Natural killer cell (primary cell): Measurements from ENCODE around the gene TMC6. TPM values are rescaled to one million over a fixed set of nuclear protein-coding genes. Genes with fewer than 3 reads are reported as not detected.

ENCODE experiments used
- ATAC-seq, 3 donors: fragments of 150-1000 bp in 2 of 3; fragments of 200-7000 bp in 1 of 3; cut with Tn5 transposase; 1 replicate in 1 of 3; 2 replicates in 2 of 3; pipeline ENCODE4 v1.10.0; 2021; ENCODE audit warnings: mild to moderate bottlenecking in 2 of 3, moderate library complexity in 2 of 3
- DNase-seq, 2 donors: peaks; one replicate each; pipeline versions ENCODE4 v3.0.0 to v3.0.0-alpha.2; 2013 to 2021; ENCODE audit warnings: mixed read lengths in 1 of 2
- H3K27ac ChIP-seq: one replicate; pipeline ENCODE4 v1.5.1; 2013; ENCODE audit warnings: mild to moderate bottlenecking, low read length
- H3K27me3 ChIP-seq: one replicate; pipeline ENCODE4 v1.6.1; 2013; ENCODE audit warnings: low read length; ENCODE audit not compliant: control insufficient read depth, insufficient read depth
- H3K36me3 ChIP-seq: one replicate; pipeline ENCODE4 v1.6.1; 2013; ENCODE audit warnings: low read length; ENCODE audit not compliant: control insufficient read depth, insufficient read depth
- H3K4me1 ChIP-seq: one replicate; pipeline ENCODE4 v1.6.1; 2013; ENCODE audit warnings: low read length; ENCODE audit not compliant: control insufficient read depth, insufficient read depth
- H3K4me3 ChIP-seq: one replicate; pipeline ENCODE4 v1.5.1; 2013; ENCODE audit warnings: low read length
- H3K9me3 ChIP-seq: one replicate; pipeline ENCODE4 v1.6.1; 2013; ENCODE audit warnings: low read length; ENCODE audit not compliant: control insufficient read depth, insufficient read depth
- H3K27ac Mint-ChIP-seq, 2 donors: one replicate each; pipeline ENCODE4 v1.8.0; 2022; ENCODE audit warnings: mild to moderate bottlenecking in 2 of 2, mixed read lengths in 2 of 2, moderate library complexity in 1 of 2
- H3K27me3 Mint-ChIP-seq, 2 donors: one replicate each; pipeline ENCODE4 v1.8.0; 2022; ENCODE audit warnings: low read depth in 2 of 2, mixed read lengths in 2 of 2
- H3K36me3 Mint-ChIP-seq: one replicate; pipeline ENCODE4 v1.8.0; 2022; ENCODE audit warnings: mixed read lengths
- H3K4me1 Mint-ChIP-seq, 2 donors: one replicate each; pipeline ENCODE4 v1.8.0; 2022; ENCODE audit warnings: mixed read lengths in 2 of 2
- H3K4me3 Mint-ChIP-seq: one replicate; pipeline ENCODE4 v1.8.0; 2022; ENCODE audit warnings: mild to moderate bottlenecking, moderate library complexity, mixed read lengths
- H3K9me3 Mint-ChIP-seq, 2 donors: one replicate each; pipeline ENCODE4 v1.8.0; 2022; ENCODE audit warnings: mixed read lengths in 2 of 2
- whole genome bisulfite sequencing: methylation state at CpG from one replicate; pipeline ENCODE4 v1.1.7; 2013; ENCODE audit warnings: missing lambda C conversion rate; ENCODE audit not compliant: insufficient coverage; 5-methylcytosine and 5-hydroxymethylcytosine counted together
- intact Hi-C: fragments of 100-400 bp; cut with micrococcal nuclease; formaldehyde crosslinking; loops from one replicate; pipeline ENCODE4 v1.14.2; 2022
- total RNA-seq, 4 donors: library from RNA; stranded (reverse); fragments of 120-200 nt in 1 of 4; gene quantifications; one replicate each; pipeline versions ENCODE4 v1.2.3 to v1.2.4, GENCODE V29; 2013 to 2022
- TF ChIP-seq, protein P1 (sequence below): fragments of 200-600 bp; IDR thresholded peaks from one replicate; pipeline ENCODE4 v1.8.0; 2022; ENCODE audit warnings: antibody characterized with exemption

Gene TMC6
- total RNA-seq, 3 donors from 2014 or later (not counting 1 experiment from before 2014, with no cell fraction given) = 653 to 825 (median 687) TPM

GRCh38 chr17:78154903-78155811, 26.6 kb upstream of the TMC6 start:
- ATAC-seq (peak; percentile 70 to 88 (median 87)), DNase-seq (no peak)
- Mint-ChIP-seq H3K4me3 (no peak overlapping the region), H3K27me3 (no peaks in the 10 kb centered on the region), H3K9me3 (no peaks in the 10 kb centered on the region), H3K27ac (peak overlapping the region in 1 of 2 donors; percentile 29), H3K36me3 (no peaks in the 10 kb centered on the region), H3K4me1 (no peaks in the 10 kb centered on the region)
- peaks cover 11% of the 10 kb centered on the region for H3K4me1 ChIP-seq
- H3K9me3 ChIP-seq = no peaks in the 10 kb centered on the region
- no peaks in the 10 kb centered on the region for H3K27me3 ChIP-seq
- 59% methylated on average over 10 of the region's 11 CpGs for WGBS
- intact Hi-C loops = no loop called here
- H3K4me3 ChIP-seq = no peak overlapping the region
- no peaks in the 10 kb centered on the region for H3K36me3 ChIP-seq
- TF ChIP-seq, protein P1, sequence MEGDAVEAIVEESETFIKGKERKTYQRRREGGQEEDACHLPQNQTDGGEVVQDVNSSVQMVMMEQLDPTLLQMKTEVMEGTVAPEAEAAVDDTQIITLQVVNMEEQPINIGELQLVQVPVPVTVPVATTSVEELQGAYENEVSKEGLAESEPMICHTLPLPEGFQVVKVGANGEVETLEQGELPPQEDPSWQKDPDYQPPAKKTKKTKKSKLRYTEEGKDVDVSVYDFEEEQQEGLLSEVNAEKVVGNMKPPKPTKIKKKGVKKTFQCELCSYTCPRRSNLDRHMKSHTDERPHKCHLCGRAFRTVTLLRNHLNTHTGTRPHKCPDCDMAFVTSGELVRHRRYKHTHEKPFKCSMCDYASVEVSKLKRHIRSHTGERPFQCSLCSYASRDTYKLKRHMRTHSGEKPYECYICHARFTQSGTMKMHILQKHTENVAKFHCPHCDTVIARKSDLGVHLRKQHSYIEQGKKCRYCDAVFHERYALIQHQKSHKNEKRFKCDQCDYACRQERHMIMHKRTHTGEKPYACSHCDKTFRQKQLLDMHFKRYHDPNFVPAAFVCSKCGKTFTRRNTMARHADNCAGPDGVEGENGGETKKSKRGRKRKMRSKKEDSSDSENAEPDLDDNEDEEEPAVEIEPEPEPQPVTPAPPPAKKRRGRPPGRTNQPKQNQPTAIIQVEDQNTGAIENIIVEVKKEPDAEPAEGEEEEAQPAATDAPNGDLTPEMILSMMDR = no peak
- peak overlapping the region; percentile 46 for H3K27ac ChIP-seq

- peaks cover 0 to 5% of the 10 kb centered on the region in 2 donors for H3K27me3 Mint-ChIP-seq
- WGBS = 93% methylated on average over 6 of the region's 7 CpGs
Measured at GRCh38 chr17:78151514-78152008, 23.0 kb upstream of the TMC6 start.

GRCh38 chr17:78148286-78149016, 19.9 kb upstream of the TMC6 start:
- TF ChIP-seq, protein P1 = no peak
- peaks cover 52% of the 10 kb centered on the region for H3K4me1 ChIP-seq

More at GRCh38 chr17:78151514-78152008, 23.0 kb upstream of the TMC6 start:
- peaks cover 0 to 6% of the 10 kb centered on the region in 2 donors for H3K4me1 Mint-ChIP-seq
- DNase-seq = no peak
- H3K4me1 ChIP-seq = peaks cover 34% of the 10 kb centered on the region
- no peaks in the 10 kb centered on the region for H3K36me3 Mint-ChIP-seq
- H3K9me3 Mint-ChIP-seq = no peaks in the 10 kb centered on the region
- no peak overlapping the region for H3K27ac ChIP-seq
- TF ChIP-seq, protein P1 = no peak
- no peaks in the 10 kb centered on the region for H3K36me3 ChIP-seq
- no peak overlapping the region for H3K27ac Mint-ChIP-seq
- H3K27me3 ChIP-seq = no peaks in the 10 kb centered on the region
- H3K4me3 ChIP-seq = no peak overlapping the region
- no peak for ATAC-seq
- intact Hi-C loops = no loop called here
- H3K4me3 Mint-ChIP-seq = no peak overlapping the region
- no peaks in the 10 kb centered on the region for H3K9me3 ChIP-seq

More at GRCh38 chr17:78148286-78149016, 19.9 kb upstream of the TMC6 start:
- DNase-seq = no peak
- no peaks in the 10 kb centered on the region for H3K9me3 Mint-ChIP-seq
- Histone ChIP-seq H3K27me3 (no peaks in the 10 kb centered on the region), H3K9me3 (no peaks in the 10 kb centered on the region), H3K36me3 (no peaks in the 10 kb centered on the region), H3K4me3 (no peak overlapping the region), H3K27ac (peak overlapping the region; percentile 63)
- peaks cover 0 to 16% of the 10 kb centered on the region in 2 donors for H3K4me1 Mint-ChIP-seq
- intact Hi-C loops = no loop called here
- no peak for ATAC-seq
- 68% methylated on average over 14 of the region's 14 CpGs for WGBS
- H3K36me3 Mint-ChIP-seq = no peaks in the 10 kb centered on the region
- H3K27ac Mint-ChIP-seq = no peak overlapping the region
- no peak overlapping the region for H3K4me3 Mint-ChIP-seq
- H3K27me3 Mint-ChIP-seq = peaks cover 0 to 5% of the 10 kb centered on the region in 2 donors
